ENCODE data around the gene CCDC12.

- TF ChIP-seq POLR2A (IDR thresholded peaks at IDR 0.05) (no peak), CTCF (IDR thresholded peaks at IDR 0.05) (no peak), EP300 (IDR thresholded peaks at IDR 0.05) (no peak)
These were observed 60.3 kb downstream of the CCDC12 start for GRCh38 chr3:46916278-46916677.
